Measurements from ENCODE around the gene USP19.
A peak's percentile ranks its signal among the peaks of the same experiment; 100 is the strongest.

The USP19 gene

GRCh38 chr3:49132437-49133225, 12.0 kb upstream of the USP19 start, which contains the start of gene LAMB2:
TSS of gene LAMB2 (minus strand) at chr3:49133050. CDS start at chr3:49132867, 183 bp downstream.
- DNase-seq (ENCODE audit: low read depth in 2 of 2), result peak; percentile 42 to 61

GRCh38 chr3:49132073-49132436, 11.4 kb upstream of the USP19 start:
- no peak for DNase-seq (ENCODE audit: low read depth in 2 of 2)

- no peak for DNase-seq (ENCODE audit: low read depth in 2 of 2)
These were observed 11.0 kb upstream of the USP19 start for GRCh38 chr3:49131576-49131975.

DNA sequence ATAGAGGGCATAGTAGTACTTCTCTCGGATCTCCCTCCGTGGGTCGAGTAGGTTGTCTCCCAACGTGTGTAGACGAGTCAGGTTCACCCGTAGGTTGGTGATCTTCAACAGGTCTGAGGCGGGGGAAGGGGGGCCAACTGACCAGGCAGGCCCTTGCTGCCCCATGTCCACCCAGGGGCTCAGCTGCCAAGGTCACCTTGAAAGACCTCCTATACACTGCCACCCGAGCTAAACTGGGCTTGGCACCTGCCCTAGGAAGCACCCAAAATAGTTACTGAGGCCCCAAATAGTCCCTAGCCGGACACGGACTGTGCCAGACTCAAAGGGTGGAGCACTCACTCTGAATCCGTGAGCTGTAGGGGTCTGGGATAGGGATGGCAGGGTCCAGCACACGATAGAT, 10.4 kb upstream of the USP19 start:
- DNase-seq (ENCODE audit: low read depth in 2 of 2), result no peak

- DNase-seq (ENCODE audit: low read depth in 2 of 2), result no peak
These were observed 4.5 kb upstream of the USP19 start for GRCh38 chr3:49124991-49125670.

- no peak for DNase-seq (ENCODE audit: low read depth in 2 of 2)
These were observed 3.6 kb upstream of the USP19 start for GRCh38 chr3:49124203-49124602.

GRCh38 chr3:49123687-49124086, 3.1 kb upstream of the USP19 start:
- DNase-seq (ENCODE audit: low read depth in 2 of 2), result no peak

DNA sequence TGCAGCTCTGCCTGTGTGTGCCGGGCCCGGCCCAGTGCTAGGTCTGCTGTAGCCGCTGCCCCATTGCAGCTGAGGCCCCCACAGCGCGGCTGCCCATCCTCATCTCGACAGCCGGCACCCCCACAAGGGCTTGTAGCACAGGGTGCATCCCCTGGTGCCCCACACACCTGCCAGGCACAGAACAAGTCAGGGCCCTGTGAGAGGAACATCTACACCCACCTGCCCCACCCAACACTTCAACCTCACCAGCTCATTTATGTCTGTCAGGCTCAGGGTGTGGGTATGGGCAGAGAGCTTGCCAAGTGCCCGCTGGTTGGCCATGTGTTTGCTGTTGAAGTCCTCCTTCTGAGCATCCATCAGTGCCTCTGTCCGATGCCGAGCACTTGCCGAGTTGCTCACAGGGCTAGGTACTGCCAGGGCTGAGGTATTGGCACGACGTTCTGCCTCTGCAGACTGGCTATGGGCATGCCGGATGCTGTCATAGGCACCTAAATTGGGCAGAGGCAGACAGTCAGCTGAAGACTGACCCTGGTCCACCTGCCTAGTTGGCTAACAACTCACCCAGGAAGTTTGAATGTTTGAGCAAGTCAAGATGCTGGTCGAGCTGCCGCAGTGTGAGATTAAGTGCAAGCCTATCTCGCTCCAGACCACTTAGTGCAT, 2.4 kb upstream of the USP19 start:
- no peak for DNase-seq (ENCODE audit: low read depth in 2 of 2)

GRCh38 chr3:49122451-49122850, 1.8 kb upstream of the USP19 start:
- no peak for DNase-seq (ENCODE audit: low read depth in 2 of 2)

DNA sequence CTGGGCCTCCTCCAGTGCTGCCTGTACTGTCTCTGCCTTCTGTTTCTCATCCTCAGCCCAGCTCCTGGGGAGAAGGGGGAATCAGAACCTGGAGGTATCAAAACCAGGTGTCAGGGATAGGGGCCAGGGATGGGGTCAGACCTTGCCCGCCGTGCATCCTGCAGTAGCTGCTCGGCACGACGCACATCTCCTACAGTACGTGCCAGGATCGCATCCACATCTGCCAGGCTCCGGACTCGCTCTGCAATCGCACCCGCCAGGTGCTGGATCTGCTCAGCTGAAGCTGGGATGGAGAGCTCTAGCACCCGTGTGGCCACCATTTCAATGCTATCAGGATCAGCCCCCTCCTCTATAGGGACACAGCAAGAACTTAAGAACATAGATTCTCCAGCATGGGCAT, 1.4 kb upstream of the USP19 start:
- DNase-seq (ENCODE audit: low read depth in 2 of 2), result no peak

DNA sequence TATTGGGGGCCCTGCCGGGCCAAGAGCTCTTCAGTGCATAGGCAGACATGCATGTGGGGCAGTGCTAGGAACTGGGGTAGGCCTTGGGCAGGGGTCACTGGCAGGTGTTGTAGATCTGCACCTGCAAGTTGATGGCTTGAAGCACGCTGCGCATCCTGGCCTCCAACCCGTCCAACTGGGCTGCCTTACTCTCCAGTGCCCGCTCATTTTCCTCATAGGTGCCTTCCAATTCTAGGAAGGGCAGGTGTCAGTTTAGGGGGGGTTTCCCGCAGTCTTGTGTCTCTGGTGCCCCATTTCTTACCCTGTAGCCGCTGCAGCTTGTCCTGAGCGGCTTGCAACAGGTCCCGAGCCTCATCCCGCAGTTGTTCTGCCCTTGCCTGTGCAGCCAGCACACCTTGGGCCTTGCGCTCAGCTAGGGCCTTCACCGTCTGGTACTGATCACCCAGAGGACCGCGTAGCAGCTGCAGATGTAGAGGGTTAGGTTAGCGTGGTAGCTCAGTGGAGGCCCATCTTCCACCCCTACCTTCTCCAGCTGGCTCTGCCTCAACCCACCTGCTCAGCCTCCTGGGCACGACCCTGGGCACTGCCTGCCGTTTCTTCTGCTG, 611 bp upstream of the USP19 start:
- DNase-seq (ENCODE audit: low read depth in 2 of 2), result no peak

- no peak for DNase-seq (ENCODE audit: low read depth in 2 of 2)
These were observed 556 bp downstream of the USP19 start for GRCh38 chr3:49120096-49120437.

- DNase-seq (ENCODE audit: low read depth in 2 of 2), result no peak
These were observed 1.2 kb downstream of the USP19 start for GRCh38 chr3:49119439-49119838.

- DNase-seq (ENCODE audit: low read depth in 2 of 2), result no peak
These were observed 1.6 kb downstream of the USP19 start for GRCh38 chr3:49119036-49119435.

DNA sequence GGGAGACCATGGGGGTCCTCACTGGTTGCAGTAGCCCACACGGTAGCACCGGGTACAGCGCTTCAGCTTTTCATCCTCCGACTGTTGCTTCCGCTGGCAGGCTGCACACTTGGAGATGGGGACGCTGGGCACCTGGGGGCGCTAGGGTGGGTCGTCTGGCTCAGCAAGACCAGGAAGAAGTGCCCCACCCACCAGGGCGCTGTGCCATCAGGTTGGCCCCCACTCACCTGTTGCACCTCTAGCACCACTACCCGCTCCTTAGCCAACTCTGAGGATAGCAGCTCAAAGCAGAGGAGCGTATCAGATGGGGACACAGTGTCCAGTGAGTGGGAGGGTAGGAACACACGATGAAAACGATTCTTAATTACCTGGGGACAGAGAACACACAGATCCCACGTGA, 8.4 kb downstream of the USP19 start:
- no peak for DNase-seq (ENCODE audit: low read depth in 2 of 2)

GRCh38 chr3:49111347-49111746, 9.3 kb downstream of the USP19 start:
- no peak for DNase-seq (ENCODE audit: low read depth in 2 of 2)

DNA sequence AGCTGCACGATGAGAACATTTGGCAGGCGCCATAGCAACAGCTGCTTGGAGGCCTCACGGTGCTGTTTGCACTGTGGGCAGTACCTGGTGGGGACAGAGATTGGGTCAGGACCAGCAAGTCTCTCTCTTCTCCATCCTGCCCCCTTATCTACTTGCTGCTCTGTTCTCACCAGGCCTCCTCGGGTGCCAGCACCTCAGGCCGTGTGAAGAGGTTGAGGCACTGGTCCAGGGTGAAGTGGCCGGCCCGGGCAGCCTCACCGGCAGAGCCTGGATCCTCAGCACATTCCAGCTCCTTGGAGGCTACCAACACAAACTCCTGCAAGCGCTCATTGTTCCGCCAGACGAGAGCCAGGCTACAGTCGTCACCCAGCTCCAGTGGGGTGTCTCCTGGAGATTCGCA, 9.8 kb downstream of the USP19 start:
- DNase-seq (ENCODE audit: low read depth in 2 of 2), result no peak

DNA sequence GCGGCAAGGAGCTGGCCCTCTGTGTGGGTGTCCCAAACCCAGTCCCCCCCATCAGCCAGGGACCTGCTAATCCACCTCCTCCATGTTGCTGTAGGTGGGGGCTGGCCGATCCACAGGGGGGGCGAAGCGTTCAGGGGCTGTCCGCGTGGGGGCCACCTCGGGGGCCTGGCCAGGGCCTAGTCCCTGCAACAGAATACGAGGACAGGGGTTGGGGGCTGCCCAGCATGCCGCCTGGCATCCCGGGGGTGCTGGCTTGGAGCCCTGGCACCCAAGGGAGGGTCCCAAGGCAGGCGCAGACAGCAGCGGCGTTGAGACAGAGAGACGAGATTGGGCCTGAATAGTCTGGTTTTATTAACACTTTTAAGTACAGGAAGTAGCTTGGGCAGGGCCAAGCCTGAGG, 12.3 kb downstream of the USP19 start:
- DNase-seq (ENCODE audit: low read depth in 2 of 2), result no peak

DNA sequence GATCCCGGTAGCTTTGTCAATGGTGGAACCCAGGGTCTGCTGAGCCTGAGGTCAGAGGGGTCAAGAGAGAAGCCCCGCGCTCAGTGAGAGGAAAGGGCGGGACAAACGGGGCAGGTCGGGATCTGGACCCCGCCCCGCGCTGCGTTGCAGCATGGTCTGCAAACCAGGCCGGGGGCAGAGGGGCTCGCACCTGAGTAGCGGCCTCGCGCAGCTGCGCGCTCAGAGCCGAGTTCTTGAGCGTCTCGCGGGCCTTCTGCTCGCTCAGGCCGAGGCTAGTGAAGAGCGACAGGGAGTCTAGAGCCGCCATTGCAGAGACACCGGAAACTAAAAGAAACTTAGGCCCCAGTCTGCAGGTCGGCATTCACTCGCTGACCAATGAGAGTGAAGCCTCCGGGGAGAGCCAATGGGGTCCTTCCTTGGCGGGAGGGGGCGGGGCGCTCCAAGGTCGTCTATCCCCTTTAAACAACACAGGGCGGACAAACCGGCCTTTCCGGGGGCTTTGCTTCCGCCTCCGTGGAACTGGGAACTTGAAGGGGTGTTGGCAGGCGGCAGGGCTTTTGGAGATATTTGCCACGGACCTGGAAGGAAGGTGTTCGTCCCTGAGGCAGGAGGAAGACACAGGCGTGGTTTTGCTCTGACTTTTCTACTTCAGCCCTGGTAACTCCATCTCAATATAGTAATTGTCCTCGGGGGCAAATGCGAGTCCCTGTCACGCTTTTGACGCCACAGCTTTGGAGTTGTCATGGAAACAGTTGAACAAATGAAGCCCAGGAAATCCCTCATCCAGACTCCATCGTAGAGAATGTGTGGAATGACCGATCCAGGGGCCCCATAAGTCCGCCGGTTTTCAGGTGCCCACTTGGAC, 16.0 kb downstream of the USP19 start, which contains the start of gene QARS1:
Gene QARS1, minus strand, starts transcription at position 331 of the 865 bp plus-strand sequence. Its CDS starts 24 bp downstream, at position 307.
- peak; percentile 85 to 86 for DNase-seq (ENCODE audit: low read depth in 2 of 2)

DNA sequence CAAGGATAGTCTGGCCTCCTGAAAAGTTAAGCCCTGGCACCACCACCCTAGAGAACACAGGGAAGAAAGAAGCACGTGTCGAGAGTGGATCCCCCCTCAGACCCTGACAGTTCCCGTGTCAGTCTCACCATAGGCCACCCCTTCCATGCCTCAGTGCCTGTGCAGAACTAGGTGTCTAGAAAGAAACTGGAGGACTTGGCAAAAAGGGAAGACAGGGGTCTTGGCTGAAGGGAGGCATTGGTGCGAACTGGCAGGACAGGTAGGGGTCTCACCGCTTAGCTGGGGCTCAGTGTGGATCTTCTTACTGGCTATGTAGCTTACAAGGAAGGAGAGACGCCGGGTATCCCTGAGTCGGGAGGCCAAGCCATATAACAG, 16.6 kb downstream of the USP19 start:
- DNase-seq (ENCODE audit: low read depth in 2 of 2), result no peak

DNA sequence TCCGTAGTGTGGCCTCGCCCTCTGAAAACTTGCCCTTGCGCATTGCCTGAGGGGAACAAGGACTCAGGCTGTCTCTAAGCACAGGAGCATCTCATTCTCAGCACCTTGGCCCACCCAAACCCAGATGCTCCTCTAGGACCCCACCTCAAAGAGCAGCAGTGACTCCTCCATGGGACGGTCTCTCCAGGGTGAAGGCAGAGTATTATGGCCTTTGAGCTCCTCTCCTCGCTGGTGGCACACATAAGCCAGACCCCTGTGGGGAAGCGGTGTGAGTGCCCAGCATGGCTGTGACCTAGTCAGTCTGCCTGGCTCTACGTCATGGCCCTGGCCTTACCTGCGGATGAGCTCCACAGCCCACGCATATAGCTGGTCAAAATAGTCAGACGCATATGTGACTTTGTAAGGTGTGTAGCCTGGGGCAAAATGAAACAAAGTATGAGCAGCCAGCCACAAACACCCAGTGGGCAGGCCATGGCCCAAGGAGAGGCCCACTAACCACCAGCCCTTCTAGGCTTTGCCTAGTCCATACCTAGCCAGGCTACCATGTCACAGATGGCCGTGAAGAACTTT, 20.5 kb downstream of the USP19 start:
- no peak for DNase-seq (ENCODE audit: low read depth in 2 of 2)
